Osteoblast (primary cell): ENCODE results near the gene EIF2B1. TPM values are rescaled to one million over a fixed set of nuclear protein-coding genes. Genes with fewer than 3 reads are reported as not detected.
A peak's percentile ranks its signal among the peaks of the same experiment; 100 is the strongest.
"Not testable (repeated sequence)": the region's sequence is repeated elsewhere in the genome, so short reads cannot be mapped to it uniquely, and the experiment has no call there.

Source experiments
- DNase-seq: peaks from one replicate; pipeline ENCODE4 v3.0.0; 2011; ENCODE audit warnings: low spot score, mixed read lengths; ENCODE audit not compliant: insufficient read length; ENCODE audit errors: missing footprints
- H2AFZ ChIP-seq: 2 replicates; pipeline ENCODE4 v1.6.0; 2011; ENCODE audit warnings: mild to moderate bottlenecking, low read length
- H3K27ac ChIP-seq: 2 replicates; pipeline ENCODE4 v1.5.1; 2011; ENCODE audit warnings: mild to moderate bottlenecking, low read depth, low read length, moderate library complexity
- H3K27me3 ChIP-seq: 2 replicates; pipeline ENCODE4 v1.6.0; 2012; ENCODE audit warnings: mild to moderate bottlenecking, control low read depth, inconsistent platforms, low read length, moderate library complexity; ENCODE audit not compliant: insufficient read depth
- H3K36me3 ChIP-seq: 2 replicates; pipeline ENCODE4 v1.5.1; 2011; ENCODE audit warnings: mild to moderate bottlenecking, low read length, control low read depth, moderate library complexity; ENCODE audit not compliant: insufficient read depth
- H3K4me1 ChIP-seq: 2 replicates; pipeline ENCODE4 v1.5.1; 2011; ENCODE audit warnings: mild to moderate bottlenecking, low read length, control low read depth, moderate library complexity; ENCODE audit not compliant: insufficient read depth
- H3K4me2 ChIP-seq: 2 replicates; pipeline ENCODE4 v1.6.0; 2011; ENCODE audit warnings: mild to moderate bottlenecking, low read length; ENCODE audit not compliant: insufficient read depth
- H3K4me3 ChIP-seq: fragments of 200-600 bp; sonication (generic); 3 replicates; pipeline ENCODE4 v1.5.1; 2012; ENCODE audit warnings: mild to moderate bottlenecking, low read length, inconsistent platforms; ENCODE audit not compliant: insufficient read depth
- H3K79me2 ChIP-seq: 2 replicates; pipeline ENCODE4 v1.6.0; 2012; ENCODE audit warnings: mild to moderate bottlenecking, low read length, control low read depth, inconsistent platforms; ENCODE audit not compliant: insufficient read depth
- H3K9me3 ChIP-seq: 2 replicates; pipeline ENCODE4 v1.5.1; 2011; ENCODE audit warnings: low read depth, low read length, control low read depth
- H4K20me1 ChIP-seq: 2 replicates; pipeline ENCODE4 v1.6.0; 2012; ENCODE audit warnings: mild to moderate bottlenecking, low read length, control low read depth; ENCODE audit not compliant: insufficient read depth
- total RNA-seq: library from RNA; depleted of rRNA; stranded (reverse); fragments of >200 nt; gene quantifications from 2 replicates; pipeline ENCODE4 v1.2.3, GENCODE V29; 2012
- TF ChIP-seq, protein P1 (sequence below): IDR thresholded peaks from 2 replicates; pipeline ENCODE4 v1.5.1; 2011; ENCODE audit warnings: mild to moderate bottlenecking, low read depth, low read length, moderate library complexity; ENCODE audit errors: extremely low read depth

EIF2B1 gene
- total RNA-seq, 1 donor: 32.6 TPM

DNA sequence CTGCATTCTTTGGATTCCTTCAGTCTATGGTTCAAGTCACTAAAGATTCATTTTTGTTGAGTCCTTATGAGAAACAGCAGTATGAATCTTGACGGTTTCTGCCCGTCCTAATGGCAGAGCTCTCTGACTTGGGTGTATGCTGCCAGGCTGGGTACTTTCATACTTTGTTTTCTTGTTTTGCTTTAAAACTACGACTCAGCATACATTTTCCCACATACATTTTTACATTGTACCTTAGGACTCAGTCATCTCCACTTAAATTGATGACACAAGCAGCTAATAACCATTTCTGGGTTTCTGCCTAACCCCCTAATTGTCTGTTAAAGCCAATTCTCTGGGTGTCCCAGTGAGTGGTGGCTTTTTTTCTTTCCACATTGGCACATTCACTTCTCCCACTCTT is 36.4 kb downstream of the EIF2B1 start:
- Histone ChIP-seq H3K27me3 (no peaks in the 10 kb centered on the region), H3K9me3 (no peaks in the 10 kb centered on the region), H3K4me1 (peaks cover 5% of the 10 kb centered on the region), H4K20me1 (peaks cover 28% of the 10 kb centered on the region), H3K4me2 (no peak overlapping the region), H3K79me2 (peaks cover 68% of the 10 kb centered on the region), H3K4me3 (no peak overlapping the region), H3K36me3 (peaks cover 61% of the 10 kb centered on the region), H2AFZ (no peak overlapping the region), H3K27ac (no peak overlapping the region)
- no peak for DNase-seq
- TF ChIP-seq, protein P1, sequence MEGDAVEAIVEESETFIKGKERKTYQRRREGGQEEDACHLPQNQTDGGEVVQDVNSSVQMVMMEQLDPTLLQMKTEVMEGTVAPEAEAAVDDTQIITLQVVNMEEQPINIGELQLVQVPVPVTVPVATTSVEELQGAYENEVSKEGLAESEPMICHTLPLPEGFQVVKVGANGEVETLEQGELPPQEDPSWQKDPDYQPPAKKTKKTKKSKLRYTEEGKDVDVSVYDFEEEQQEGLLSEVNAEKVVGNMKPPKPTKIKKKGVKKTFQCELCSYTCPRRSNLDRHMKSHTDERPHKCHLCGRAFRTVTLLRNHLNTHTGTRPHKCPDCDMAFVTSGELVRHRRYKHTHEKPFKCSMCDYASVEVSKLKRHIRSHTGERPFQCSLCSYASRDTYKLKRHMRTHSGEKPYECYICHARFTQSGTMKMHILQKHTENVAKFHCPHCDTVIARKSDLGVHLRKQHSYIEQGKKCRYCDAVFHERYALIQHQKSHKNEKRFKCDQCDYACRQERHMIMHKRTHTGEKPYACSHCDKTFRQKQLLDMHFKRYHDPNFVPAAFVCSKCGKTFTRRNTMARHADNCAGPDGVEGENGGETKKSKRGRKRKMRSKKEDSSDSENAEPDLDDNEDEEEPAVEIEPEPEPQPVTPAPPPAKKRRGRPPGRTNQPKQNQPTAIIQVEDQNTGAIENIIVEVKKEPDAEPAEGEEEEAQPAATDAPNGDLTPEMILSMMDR: no peak

- H3K79me2 ChIP-seq: peaks cover 69% of the 10 kb centered on the region
- no peak overlapping the region for H3K27ac ChIP-seq
- H3K36me3 ChIP-seq: peaks cover 73% of the 10 kb centered on the region
These were observed 37.8 kb downstream of the EIF2B1 start for GRCh38 chr12:123595729-123596128.

DNA sequence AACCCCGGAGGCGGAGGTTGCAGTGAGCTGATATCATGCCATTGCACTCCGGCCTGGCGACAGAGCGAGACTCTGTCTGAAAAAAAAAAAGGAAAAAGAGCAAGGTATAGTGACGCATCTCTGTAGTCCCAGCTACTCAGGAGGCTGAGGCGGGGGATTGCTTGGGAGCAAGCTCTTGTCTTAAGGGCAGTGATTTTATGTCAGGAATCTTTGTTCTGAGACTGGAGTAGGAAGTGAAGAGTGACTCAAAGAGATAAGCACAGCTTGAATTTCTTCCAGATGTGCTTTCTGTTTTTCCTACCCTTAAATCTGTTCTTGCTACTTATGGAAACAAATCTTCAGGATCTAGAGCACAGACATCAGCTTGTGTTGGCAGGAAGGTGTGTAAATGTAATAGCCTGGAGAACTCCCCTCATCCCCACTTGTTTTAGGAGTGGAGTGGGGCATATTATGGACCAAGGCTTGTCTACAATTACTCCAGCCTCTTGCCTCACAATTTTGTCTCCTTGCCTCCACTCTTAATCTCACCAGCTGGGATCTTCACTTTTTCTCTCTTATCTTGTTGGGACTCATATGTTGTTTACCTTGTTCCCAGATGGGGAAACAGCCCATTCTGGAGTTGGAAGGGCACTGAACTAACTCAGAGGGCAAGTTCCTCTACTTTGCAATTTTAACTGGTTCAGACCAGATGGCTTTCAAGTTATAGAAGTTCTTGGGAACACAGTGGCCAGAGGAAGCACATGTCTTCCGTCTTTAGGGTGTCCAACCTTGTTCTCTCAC is 41.6 kb downstream of the EIF2B1 start:
- Histone ChIP-seq H4K20me1 (peaks cover 69% of the 10 kb centered on the region), H3K79me2 (peaks cover 94% of the 10 kb centered on the region), H3K27me3 (no peaks in the 10 kb centered on the region), H3K36me3 (peaks cover 91% of the 10 kb centered on the region), H3K4me3 (no peak overlapping the region), H2AFZ (no peak overlapping the region), H3K4me1 (peaks cover 32% of the 10 kb centered on the region), H3K9me3 (no peaks in the 10 kb centered on the region), H3K4me2 (no peak overlapping the region), H3K27ac (peak overlapping the region; percentile 61)
- TF ChIP-seq, protein P1: no peak
- peak; percentile 89 for DNase-seq

More at GRCh38 chr12:123595729-123596128, 37.8 kb downstream of the EIF2B1 start:
- no peaks in the 10 kb centered on the region for H3K27me3 ChIP-seq
- TF ChIP-seq, protein P1: no peak
- no peak for DNase-seq
- peaks cover 13% of the 10 kb centered on the region for H3K4me1 ChIP-seq
- H2AFZ ChIP-seq: no peak overlapping the region
- peaks cover 39% of the 10 kb centered on the region for H4K20me1 ChIP-seq
- no peak overlapping the region for H3K4me3 ChIP-seq
- no peaks in the 10 kb centered on the region for H3K9me3 ChIP-seq
- no peak overlapping the region for H3K4me2 ChIP-seq

GRCh38 chr12:123580772-123581171 is 52.7 kb downstream of the EIF2B1 start:
- TF ChIP-seq, protein P1: no peak
- Histone ChIP-seq H3K27ac (no peak overlapping the region), H3K79me2 (peaks cover 49% of the 10 kb centered on the region), H3K36me3 (no peaks in the 10 kb centered on the region), H3K27me3 (no peaks in the 10 kb centered on the region), H2AFZ (no peak overlapping the region), H3K9me3 (no peaks in the 10 kb centered on the region), H3K4me1 (peaks cover 22% of the 10 kb centered on the region), H3K4me2 (no peak overlapping the region), H3K4me3 (no peak overlapping the region), H4K20me1 (peaks cover 12% of the 10 kb centered on the region)
- no peak for DNase-seq

DNA sequence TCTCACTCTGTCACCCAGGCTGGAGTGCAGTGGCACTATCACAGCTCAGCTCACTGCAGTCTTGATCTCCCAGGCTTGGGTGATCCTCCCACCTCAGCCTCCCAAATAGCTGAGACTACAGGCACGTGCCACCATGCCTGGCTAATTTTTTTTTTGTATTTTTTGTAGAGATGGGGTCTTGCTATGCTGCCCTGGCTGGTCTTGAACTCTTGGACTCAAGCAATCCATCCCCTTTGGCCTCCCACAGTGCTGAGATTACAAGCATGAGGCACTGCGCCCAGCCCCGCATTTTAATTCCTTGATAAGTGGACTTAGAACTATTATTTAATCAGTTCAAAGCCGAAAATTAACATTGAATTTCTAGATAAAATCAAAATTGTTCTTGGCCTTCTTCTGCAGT is 54.7 kb downstream of the EIF2B1 start:
- H3K9me3 ChIP-seq: not testable (repeated sequence)
- H3K79me2 ChIP-seq: peaks cover 35% of the 10 kb centered on the region

More for the DNA sequence above, 54.7 kb downstream of the EIF2B1 start:
- H3K27me3 ChIP-seq, H4K20me1 ChIP-seq, H2AFZ ChIP-seq, H3K27ac ChIP-seq, H3K4me3 ChIP-seq, DNase-seq, H3K4me2 ChIP-seq, H3K36me3 ChIP-seq: not testable (repeated sequence)
- H3K4me1 ChIP-seq: peaks cover 17% of the 10 kb centered on the region
